ENCODE measurements around the gene WNT7B. TPM values are rescaled to one million over a fixed set of nuclear protein-coding genes. Genes with fewer than 3 reads are reported as not detected.

WNT7B gene
- polyA plus RNA-seq, 1 experiment, result not detected

- Histone ChIP-seq H3K27me3 (ENCODE audit: control insufficient read depth, insufficient read depth, low read length) (peaks cover 3% of the 10 kb centered on the region), H3K4me3 (ENCODE audit: low read depth, low read length) (no peak overlapping the region), H3K36me3 (ENCODE audit: control insufficient read depth, insufficient read depth, low read length) (no peaks in the 10 kb centered on the region)
- POLR2A ChIA-PET, result no interaction called here
- CTCF ChIA-PET, result no interaction called here
- no peak for DNase-seq (ENCODE audit: low read depth)
- no peak for TF ChIP-seq CTCF (IDR thresholded peaks at IDR 0.05; ENCODE audit: insufficient read depth, low read depth, low read length)
Measured at GRCh38 chr22:45959719-45960476, 17.1 kb downstream of the WNT7B start.

DNA sequence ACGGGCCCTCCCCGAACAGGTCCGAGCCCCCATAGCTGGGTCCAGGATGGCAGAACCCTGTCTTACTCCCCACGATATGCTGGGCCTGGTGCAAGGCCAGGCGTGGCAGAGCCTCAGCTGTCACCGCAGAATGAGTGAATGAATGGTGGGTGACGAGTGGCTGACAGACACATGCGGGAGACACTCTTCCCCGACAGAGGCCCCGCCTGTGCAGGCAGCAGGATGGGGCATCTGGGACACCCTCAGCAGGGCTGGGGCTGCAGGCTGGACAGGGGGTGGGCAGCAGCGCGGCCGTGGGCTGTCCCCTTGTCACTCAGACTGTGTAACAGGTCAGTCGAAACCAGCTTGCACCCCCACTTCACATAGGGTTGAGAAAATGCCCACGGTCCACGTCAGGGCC, 18.0 kb downstream of the WNT7B start:
- no peak for TF ChIP-seq CTCF (IDR thresholded peaks at IDR 0.05; ENCODE audit: insufficient read depth, low read depth, low read length)
- Histone ChIP-seq H3K27me3 (ENCODE audit: control insufficient read depth, insufficient read depth, low read length) (peaks cover 4% of the 10 kb centered on the region), H3K4me3 (ENCODE audit: low read depth, low read length) (no peak overlapping the region), H3K36me3 (ENCODE audit: control insufficient read depth, insufficient read depth, low read length) (no peaks in the 10 kb centered on the region)
- no peak for DNase-seq (ENCODE audit: low read depth)
- ChIA-PET CTCF (interaction anchor here (0.7 kb wide), 1 partner anchor 155 kb away, joined by 3 read pairs; no protein-coding TSS in a partner anchor), POLR2A (no interaction called here)

DNA sequence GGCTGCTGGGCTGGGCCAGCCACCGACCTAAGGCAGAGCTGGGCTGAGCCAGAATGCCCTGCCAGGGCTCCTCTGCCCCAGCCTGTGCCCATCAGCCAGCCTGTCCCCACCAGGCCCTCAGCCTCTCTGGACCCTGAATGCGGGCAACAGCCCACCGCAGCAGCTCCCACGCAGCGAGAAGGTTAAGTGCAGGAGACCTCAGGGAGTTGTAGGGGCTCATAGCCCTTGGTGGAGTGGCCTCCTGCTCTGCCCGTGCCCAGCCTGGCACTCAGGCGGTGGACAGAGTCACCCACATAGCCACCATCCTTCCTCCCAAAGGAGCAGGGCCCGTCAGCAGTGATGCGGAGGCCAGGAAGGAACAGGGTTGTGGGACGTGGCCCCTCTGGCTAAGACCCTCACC, 19.1 kb downstream of the WNT7B start:
- no peak overlapping the region for H3K4me3 ChIP-seq (ENCODE audit: low read depth, low read length)
- ChIA-PET CTCF (no interaction called here), POLR2A (no interaction called here)

GRCh38 chr22:45953178-45953577, 23.8 kb downstream of the WNT7B start:
- CTCF ChIA-PET, result no interaction called here
- Histone ChIP-seq H3K36me3 (ENCODE audit: control insufficient read depth, insufficient read depth, low read length) (no peaks in the 10 kb centered on the region), H3K27me3 (ENCODE audit: control insufficient read depth, insufficient read depth, low read length) (peaks cover 13% of the 10 kb centered on the region), H3K4me3 (ENCODE audit: low read depth, low read length) (no peak overlapping the region)
- DNase-seq (ENCODE audit: low read depth), result no peak
- no peak for TF ChIP-seq CTCF (IDR thresholded peaks at IDR 0.05; ENCODE audit: insufficient read depth, low read depth, low read length)
- POLR2A ChIA-PET, result no interaction called here

More for the DNA sequence above, 19.1 kb downstream of the WNT7B start:
- no peak for DNase-seq (ENCODE audit: low read depth)
- H3K27me3 ChIP-seq (ENCODE audit: control insufficient read depth, insufficient read depth, low read length), result peaks cover 8% of the 10 kb centered on the region
- TF ChIP-seq CTCF (IDR thresholded peaks at IDR 0.05; ENCODE audit: insufficient read depth, low read depth, low read length), result no peak
- H3K36me3 ChIP-seq (ENCODE audit: control insufficient read depth, insufficient read depth, low read length), result no peaks in the 10 kb centered on the region

- no peak for TF ChIP-seq CTCF (IDR thresholded peaks at IDR 0.05; ENCODE audit: insufficient read depth, low read depth, low read length)
- CTCF ChIA-PET, result no interaction called here
- POLR2A ChIA-PET, result no interaction called here
- no peaks in the 10 kb centered on the region for H3K36me3 ChIP-seq (ENCODE audit: control insufficient read depth, insufficient read depth, low read length)
- no peak for DNase-seq (ENCODE audit: low read depth)
- H3K4me3 ChIP-seq (ENCODE audit: low read depth, low read length), result no peak overlapping the region
- peaks cover 13% of the 10 kb centered on the region for H3K27me3 ChIP-seq (ENCODE audit: control insufficient read depth, insufficient read depth, low read length)
Measured at GRCh38 chr22:45952553-45952952, 24.4 kb downstream of the WNT7B start.
